Measurements from ENCODE around the gene SMAD4.
"Not testable (repeated sequence)": the region's sequence is repeated elsewhere in the genome, so short reads cannot be mapped to it uniquely, and the experiment has no call there.

Gene SMAD4

DNA sequence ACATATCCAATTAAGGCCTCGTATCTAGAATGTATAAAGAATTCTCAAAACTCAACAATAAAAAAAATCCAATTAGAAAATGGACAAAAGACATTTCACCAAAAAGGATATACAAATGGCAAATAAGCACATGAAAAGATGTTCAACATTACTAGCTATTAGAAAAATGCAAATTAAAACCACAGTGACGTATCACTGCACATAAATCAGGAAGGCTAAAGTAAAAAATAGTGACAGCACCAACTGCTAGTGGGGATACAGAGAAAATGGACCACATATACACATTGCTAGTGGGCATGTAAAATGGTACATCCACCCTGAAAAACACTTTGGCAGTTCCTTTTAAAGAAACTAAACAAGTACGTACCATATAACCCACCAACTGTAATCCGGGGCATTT is 59.7 kb downstream of the SMAD4 start:
- Histone ChIP-seq H4K20me1 (ENCODE audit: insufficient read depth) (no peaks in the 10 kb centered on the region), H3K4me3 (IDR thresholded peaks at IDR 0.05; ENCODE audit: insufficient read depth, low read depth, low read length) (no peak overlapping the region), H3K27ac (no peak overlapping the region), H3K27me3 (ENCODE audit: insufficient read depth, low read depth) (no peaks in the 10 kb centered on the region), H3K4me1 (ENCODE audit: low read depth, poor library complexity, severe bottlenecking) (no peaks in the 10 kb centered on the region), H3K79me2 (ENCODE audit: insufficient read depth, low read depth) (no peaks in the 10 kb centered on the region), H3K36me3 (ENCODE audit: insufficient read depth) (no peaks in the 10 kb centered on the region; the same call in 1 of the 2 replicates), H2AFZ (ENCODE audit: low read depth) (no peak overlapping the region), H3K9ac (no peak overlapping the region), H3K4me2 (no peak overlapping the region)
- TF ChIP-seq, protein P1, sequence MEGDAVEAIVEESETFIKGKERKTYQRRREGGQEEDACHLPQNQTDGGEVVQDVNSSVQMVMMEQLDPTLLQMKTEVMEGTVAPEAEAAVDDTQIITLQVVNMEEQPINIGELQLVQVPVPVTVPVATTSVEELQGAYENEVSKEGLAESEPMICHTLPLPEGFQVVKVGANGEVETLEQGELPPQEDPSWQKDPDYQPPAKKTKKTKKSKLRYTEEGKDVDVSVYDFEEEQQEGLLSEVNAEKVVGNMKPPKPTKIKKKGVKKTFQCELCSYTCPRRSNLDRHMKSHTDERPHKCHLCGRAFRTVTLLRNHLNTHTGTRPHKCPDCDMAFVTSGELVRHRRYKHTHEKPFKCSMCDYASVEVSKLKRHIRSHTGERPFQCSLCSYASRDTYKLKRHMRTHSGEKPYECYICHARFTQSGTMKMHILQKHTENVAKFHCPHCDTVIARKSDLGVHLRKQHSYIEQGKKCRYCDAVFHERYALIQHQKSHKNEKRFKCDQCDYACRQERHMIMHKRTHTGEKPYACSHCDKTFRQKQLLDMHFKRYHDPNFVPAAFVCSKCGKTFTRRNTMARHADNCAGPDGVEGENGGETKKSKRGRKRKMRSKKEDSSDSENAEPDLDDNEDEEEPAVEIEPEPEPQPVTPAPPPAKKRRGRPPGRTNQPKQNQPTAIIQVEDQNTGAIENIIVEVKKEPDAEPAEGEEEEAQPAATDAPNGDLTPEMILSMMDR (conservative IDR thresholded peaks at IDR 0.05; ENCODE audit: low read depth, low read length): no peak

- Histone ChIP-seq H3K4me2 (no peak overlapping the region), H3K4me3 (IDR thresholded peaks at IDR 0.05; ENCODE audit: insufficient read depth, low read depth, low read length) (no peak overlapping the region), H3K4me1 (ENCODE audit: low read depth, poor library complexity, severe bottlenecking) (no peaks in the 10 kb centered on the region), H4K20me1 (ENCODE audit: insufficient read depth) (no peaks in the 10 kb centered on the region), H3K27me3 (ENCODE audit: insufficient read depth, low read depth) (no peaks in the 10 kb centered on the region), H3K9ac (no peak overlapping the region), H3K27ac (no peak overlapping the region), H2AFZ (ENCODE audit: low read depth) (no peak overlapping the region), H3K79me2 (ENCODE audit: insufficient read depth, low read depth) (no peaks in the 10 kb centered on the region), H3K36me3 (ENCODE audit: insufficient read depth) (no peaks in the 10 kb centered on the region; the same call in 1 of the 2 replicates)
- TF ChIP-seq, protein P1 (conservative IDR thresholded peaks at IDR 0.05; ENCODE audit: low read depth, low read length): no peak
Observed at GRCh38 chr18:51091270-51091669, 61.3 kb downstream of the SMAD4 start.

- Histone ChIP-seq H4K20me1 (ENCODE audit: insufficient read depth) (no peaks in the 10 kb centered on the region), H3K36me3 (ENCODE audit: insufficient read depth) (no peaks in the 10 kb centered on the region; the same call in 1 of the 2 replicates), H3K9ac (no peak overlapping the region), H3K4me2 (no peak overlapping the region), H3K27ac (no peak overlapping the region), H3K27me3 (ENCODE audit: insufficient read depth, low read depth) (no peaks in the 10 kb centered on the region), H3K4me1 (ENCODE audit: low read depth, poor library complexity, severe bottlenecking) (peaks cover 6% of the 10 kb centered on the region), H3K79me2 (ENCODE audit: insufficient read depth, low read depth) (no peaks in the 10 kb centered on the region), H3K4me3 (IDR thresholded peaks at IDR 0.05; ENCODE audit: insufficient read depth, low read depth, low read length) (no peak overlapping the region), H2AFZ (ENCODE audit: low read depth) (no peak overlapping the region)
- TF ChIP-seq, protein P1 (conservative IDR thresholded peaks at IDR 0.05; ENCODE audit: low read depth, low read length): no peak
Observed at GRCh38 chr18:51092117-51092516, 62.1 kb downstream of the SMAD4 start.

- H3K9ac ChIP-seq: not testable (repeated sequence)
Observed at GRCh38 chr18:51092967-51093366, 63.0 kb downstream of the SMAD4 start.

DNA sequence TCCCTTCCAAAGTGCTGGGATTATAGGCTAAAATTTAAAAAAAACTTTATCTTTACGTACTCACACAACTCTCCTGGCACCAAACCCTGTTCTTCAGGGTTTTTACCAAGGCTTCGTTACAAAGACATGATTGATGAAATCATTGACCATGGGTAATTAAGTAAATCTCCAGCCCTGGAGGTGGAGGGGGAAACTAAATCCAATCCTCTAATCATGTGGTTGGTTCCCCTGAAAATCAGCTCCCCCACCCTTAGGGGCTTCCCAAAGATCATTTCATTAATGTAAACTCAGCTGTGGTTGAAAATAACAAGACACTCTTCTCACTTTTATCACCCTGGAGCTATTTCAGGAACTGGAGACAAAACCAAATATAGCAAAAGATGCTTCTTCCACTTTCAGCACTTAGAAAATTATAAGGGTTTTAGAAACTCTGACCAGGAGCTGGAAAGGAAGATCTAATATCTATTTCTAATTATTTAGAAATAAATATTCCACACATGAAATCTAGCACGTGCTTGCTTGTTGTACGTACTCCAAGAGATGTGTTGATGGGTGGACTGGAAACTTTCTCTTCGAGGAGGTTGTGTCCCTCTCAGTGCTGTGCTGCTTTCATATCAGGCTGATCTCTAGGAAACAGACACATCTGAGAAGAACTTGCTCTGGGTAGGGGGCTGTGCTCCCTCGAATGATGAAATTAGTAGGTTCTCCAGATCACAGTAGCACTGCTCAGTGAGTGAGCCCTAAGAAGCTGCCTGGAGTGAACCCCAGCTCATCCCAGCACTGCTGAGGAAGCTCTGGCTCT is 67.2 kb downstream of the SMAD4 start:
- Histone ChIP-seq H2AFZ (ENCODE audit: low read depth) (no peak overlapping the region), H4K20me1 (ENCODE audit: insufficient read depth) (no peaks in the 10 kb centered on the region), H3K27ac (no peak overlapping the region), H3K79me2 (ENCODE audit: insufficient read depth, low read depth) (no peaks in the 10 kb centered on the region), H3K4me1 (ENCODE audit: low read depth, poor library complexity, severe bottlenecking) (peaks cover 22% of the 10 kb centered on the region), H3K36me3 (ENCODE audit: insufficient read depth) (no peaks in the 10 kb centered on the region), H3K4me3 (IDR thresholded peaks at IDR 0.05; ENCODE audit: insufficient read depth, low read depth, low read length) (no peak overlapping the region), H3K9ac (no peak overlapping the region), H3K27me3 (ENCODE audit: insufficient read depth, low read depth) (no peaks in the 10 kb centered on the region), H3K4me2 (peak overlapping the region; percentile 17; the same call in 1 of the 2 replicates)
- TF ChIP-seq, protein P1 (conservative IDR thresholded peaks at IDR 0.05; ENCODE audit: low read depth, low read length): no peak

More at GRCh38 chr18:51092967-51093366, 63.0 kb downstream of the SMAD4 start:
- H2AFZ ChIP-seq (ENCODE audit: low read depth); H3K27me3 ChIP-seq (ENCODE audit: insufficient read depth, low read depth); H3K4me2 ChIP-seq; H3K79me2 ChIP-seq (ENCODE audit: insufficient read depth, low read depth); H3K4me3 ChIP-seq (IDR thresholded peaks at IDR 0.05; ENCODE audit: insufficient read depth, low read depth, low read length); H3K27ac ChIP-seq; H4K20me1 ChIP-seq (ENCODE audit: insufficient read depth); H3K36me3 ChIP-seq (ENCODE audit: insufficient read depth): not testable (repeated sequence)
- H3K4me1 ChIP-seq (ENCODE audit: low read depth, poor library complexity, severe bottlenecking): peaks cover 15% of the 10 kb centered on the region
